RWPE2 (cell line): ENCODE data around the gene ARHGAP18.

Source experiments
- ATAC-seq: fragments of 200-7000 bp; cut with Tn5 transposase; 3 replicates; pipeline ENCODE4 v1.9.1; 2021; ENCODE audit warnings: low read depth
- DNase-seq: peaks from one replicate; pipeline ENCODE4 v3.0.0-alpha.2; 2020; ENCODE audit warnings: low spot score
- H3K27ac ChIP-seq: fragments of 450-650 bp; 2 replicates; pipeline ENCODE4 v1.5.1; 2017; ENCODE audit warnings: mild to moderate bottlenecking; ENCODE audit not compliant: poor library complexity, severe bottlenecking
- H3K27me3 ChIP-seq: fragments of 250-450 bp; sonication (Bioruptor Pico); 2 replicates; pipeline ENCODE4 v1.5.1; 2021; ENCODE audit warnings: mild to moderate bottlenecking, moderate library complexity; ENCODE audit not compliant: insufficient read depth, poor library complexity, severe bottlenecking
- H3K36me3 ChIP-seq: fragments of 250-450 bp; sonication (Bioruptor Pico); 2 replicates; pipeline ENCODE4 v1.5.1; 2020; ENCODE audit warnings: low read depth, mild to moderate bottlenecking, moderate library complexity
- H3K4me1 ChIP-seq: fragments of 250-450 bp; sonication (Bioruptor Pico); 2 replicates; pipeline ENCODE4 v1.5.1; 2021; ENCODE audit warnings: mild to moderate bottlenecking, moderate library complexity; ENCODE audit not compliant: insufficient read depth, poor library complexity, severe bottlenecking
- H3K4me3 ChIP-seq: fragments of 250-450 bp; sonication (Bioruptor Pico); 2 replicates; pipeline ENCODE4 v1.5.1; 2021; ENCODE audit warnings: mild to moderate bottlenecking, moderate library complexity; ENCODE audit not compliant: severe bottlenecking
- H3K9me3 ChIP-seq: fragments of 250-450 bp; sonication (Bioruptor Pico); 2 replicates; pipeline ENCODE4 v1.5.1; 2021; ENCODE audit warnings: mild to moderate bottlenecking, moderate library complexity; ENCODE audit not compliant: severe bottlenecking
- CTCF ChIP-seq: fragments of 450-650 bp; IDR thresholded peaks from one replicate; pipeline ENCODE4 v1.5.1; 2017; ENCODE audit warnings: mild to moderate bottlenecking, moderate library complexity; ENCODE audit not compliant: poor library complexity, severe bottlenecking

ARHGAP18 gene

DNA sequence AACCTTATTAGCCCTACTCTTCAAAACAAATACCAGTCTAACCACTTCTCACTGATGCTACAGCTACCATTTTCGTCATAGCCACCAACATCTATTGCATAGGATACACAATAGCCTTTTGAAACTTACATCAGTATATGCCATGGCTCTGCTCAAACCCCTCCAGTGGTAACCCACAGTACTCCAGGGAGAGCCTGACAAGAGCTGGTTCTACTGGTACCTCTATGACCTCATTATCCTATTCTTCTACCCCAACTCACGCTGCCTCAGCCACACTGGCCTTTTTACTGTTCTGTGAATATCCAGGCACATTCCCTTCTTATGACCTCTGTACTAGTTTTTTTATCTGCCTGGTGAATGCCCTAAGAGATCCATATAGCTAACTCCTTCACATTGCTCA lies 157.6 kb downstream of the ARHGAP18 start:
- TF ChIP-seq CTCF: no peak
- no peak overlapping the region for H3K27ac ChIP-seq
- DNase-seq (no peak), ATAC-seq (no peak)
- H3K9me3 ChIP-seq: no peaks in the 10 kb centered on the region
- H3K4me3 ChIP-seq: no peak overlapping the region
- H3K4me1 ChIP-seq: no peaks in the 10 kb centered on the region
- H3K27me3 ChIP-seq: no peaks in the 10 kb centered on the region
- H3K36me3 ChIP-seq: no peaks in the 10 kb centered on the region

DNA sequence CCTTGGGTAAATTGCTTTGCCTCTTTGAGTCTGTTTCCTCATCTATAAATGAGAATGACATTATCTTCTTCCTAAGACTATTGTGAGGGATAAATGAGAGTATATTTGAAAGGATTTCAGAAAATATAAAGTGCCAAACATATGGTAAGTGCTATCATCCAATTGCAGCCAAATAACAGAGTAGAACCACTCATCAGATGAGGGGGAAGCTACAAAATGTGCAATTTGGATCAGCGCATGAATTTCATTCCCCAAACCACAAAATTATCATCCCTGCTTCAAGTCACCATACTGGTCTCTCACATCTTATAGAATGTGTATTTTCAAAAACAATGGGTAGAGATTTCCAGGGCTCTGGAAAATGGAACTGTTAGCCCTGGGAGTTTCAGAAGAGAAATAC lies 158.5 kb downstream of the ARHGAP18 start:
- no peak overlapping the region for H3K4me3 ChIP-seq
- no peaks in the 10 kb centered on the region for H3K4me1 ChIP-seq
- TF ChIP-seq CTCF: no peak
- no peak for ATAC-seq
- no peak overlapping the region for H3K27ac ChIP-seq
- H3K9me3 ChIP-seq: no peaks in the 10 kb centered on the region
- H3K27me3 ChIP-seq: no peaks in the 10 kb centered on the region
- no peaks in the 10 kb centered on the region for H3K36me3 ChIP-seq
- DNase-seq: no peak

GRCh38 chr6:129546702-129547101 lies 163.3 kb downstream of the ARHGAP18 start:
- H3K27ac ChIP-seq: no peak overlapping the region
- TF ChIP-seq CTCF: no peak
- H3K36me3 ChIP-seq: no peaks in the 10 kb centered on the region
- no peaks in the 10 kb centered on the region for H3K9me3 ChIP-seq
- no peaks in the 10 kb centered on the region for H3K27me3 ChIP-seq
- no peaks in the 10 kb centered on the region for H3K4me1 ChIP-seq
- H3K4me3 ChIP-seq: no peak overlapping the region
- ATAC-seq: no peak
- DNase-seq: no peak

DNA sequence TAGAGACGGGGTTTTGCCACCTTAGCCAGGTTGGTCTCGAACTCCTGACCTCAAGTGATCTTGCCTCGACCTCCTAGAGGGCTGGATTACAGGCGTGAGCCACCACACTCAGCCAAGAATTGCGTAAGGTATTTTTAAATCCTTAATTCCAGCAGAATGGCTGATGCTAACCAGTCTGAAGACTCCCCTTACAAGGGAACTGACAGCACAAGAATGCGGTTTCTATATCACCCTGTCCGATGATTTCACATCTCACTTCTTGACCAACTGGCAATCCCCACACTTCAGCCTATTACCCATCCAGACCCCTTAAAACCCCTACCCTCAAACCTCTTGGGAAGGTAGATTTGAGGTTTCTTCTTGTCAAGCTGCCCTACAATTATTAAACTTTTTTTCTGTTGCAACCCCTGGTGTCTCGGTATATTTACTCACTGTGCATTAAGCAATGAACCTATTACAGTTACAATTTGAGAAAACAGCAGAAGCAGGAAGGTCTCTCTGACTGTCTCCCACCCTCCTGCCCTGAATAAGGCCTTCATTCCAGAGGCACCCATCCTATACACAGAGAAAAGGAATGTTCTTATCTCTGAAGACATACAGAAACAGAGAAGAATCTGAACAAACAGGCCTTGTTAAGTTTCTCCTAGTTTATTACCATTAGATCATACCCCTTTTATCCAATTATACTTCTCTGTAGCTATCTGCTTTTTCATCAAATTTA lies 164.9 kb downstream of the ARHGAP18 start:
- H3K4me3 ChIP-seq: no peak overlapping the region
- ATAC-seq (no peak), DNase-seq (no peak)
- no peaks in the 10 kb centered on the region for H3K27me3 ChIP-seq
- no peak overlapping the region for H3K27ac ChIP-seq
- no peaks in the 10 kb centered on the region for H3K4me1 ChIP-seq
- no peak for TF ChIP-seq CTCF
- H3K9me3 ChIP-seq: no peaks in the 10 kb centered on the region
- no peaks in the 10 kb centered on the region for H3K36me3 ChIP-seq

DNA sequence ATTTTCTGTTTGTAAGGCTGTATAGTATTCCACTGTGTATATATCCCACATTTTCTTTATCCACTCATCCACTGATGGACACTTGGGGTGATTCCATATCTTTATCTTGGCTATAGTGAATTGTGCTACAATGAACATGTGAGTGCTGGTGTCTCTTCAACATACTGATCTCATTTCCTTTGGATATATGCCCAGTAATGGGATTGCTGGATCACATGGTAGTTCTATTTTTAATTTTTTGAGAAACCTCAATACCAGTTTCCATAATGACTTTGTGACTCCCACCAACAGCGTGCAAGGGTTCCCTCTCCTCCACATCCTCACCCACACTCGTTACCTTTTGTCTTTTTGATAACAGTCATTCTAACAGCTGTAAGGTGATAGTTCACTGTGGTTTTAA lies 166.0 kb downstream of the ARHGAP18 start:
- Histone ChIP-seq H3K27me3 (no peaks in the 10 kb centered on the region), H3K27ac (no peak overlapping the region), H3K4me3 (no peak overlapping the region), H3K36me3 (no peaks in the 10 kb centered on the region), H3K9me3 (no peaks in the 10 kb centered on the region), H3K4me1 (no peaks in the 10 kb centered on the region)
- TF ChIP-seq CTCF: no peak
- no peak for DNase-seq
- ATAC-seq: no peak
